ENCODE data around the gene LOX.

LOX gene

GRCh38 chr5:122078116-122079110 lies at the start of gene LOX:
Gene LOX, minus strand, starts transcription at chr5:122078259. Its CDS starts 274 bp downstream, at chr5:122077985.
- peak; percentile 56 for DNase-seq

GRCh38 chr5:122126756-122127321 lies 48.8 kb upstream of the LOX start:
- no peak for DNase-seq

- no peak for DNase-seq
These were observed 48.2 kb upstream of the LOX start for GRCh38 chr5:122126177-122126755.

GRCh38 chr5:122124766-122125165 lies 46.7 kb upstream of the LOX start:
- DNase-seq: no peak

- no peak for DNase-seq
These were observed 43.7 kb upstream of the LOX start for GRCh38 chr5:122121479-122122465.

GRCh38 chr5:122120957-122121356 lies 42.9 kb upstream of the LOX start:
- no peak for DNase-seq

- DNase-seq: no peak
These were observed 42.4 kb upstream of the LOX start for GRCh38 chr5:122120493-122120892.

GRCh38 chr5:122119205-122119604 lies 41.1 kb upstream of the LOX start:
- DNase-seq: no peak

DNA sequence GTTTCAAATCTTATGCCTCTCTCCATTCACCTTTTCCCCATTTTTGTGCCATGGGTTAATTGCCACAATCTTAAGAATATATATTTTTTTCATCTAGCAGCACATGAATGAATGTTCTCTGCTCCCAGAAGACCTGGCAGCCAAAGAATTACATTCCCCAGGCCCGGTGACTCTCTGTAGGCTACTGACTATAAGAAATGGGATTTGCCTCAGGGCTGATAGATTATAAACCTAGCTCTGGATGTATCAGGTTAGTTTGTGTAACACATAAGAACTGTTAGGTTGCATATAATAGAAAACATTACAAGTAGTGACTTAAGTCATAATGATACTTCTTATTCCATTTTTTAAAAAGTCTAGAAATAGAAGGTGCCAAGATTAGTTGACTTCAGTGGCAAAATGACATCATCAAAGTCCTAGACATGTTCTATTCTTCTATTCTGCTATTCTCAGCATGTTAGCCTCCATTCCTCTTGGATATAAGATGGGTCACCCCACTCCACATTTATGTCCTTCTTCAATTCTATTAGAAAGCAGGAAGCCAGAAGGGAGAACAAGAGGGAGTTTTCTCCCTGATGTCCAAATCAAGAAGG lies 40.4 kb upstream of the LOX start:
- DNase-seq: no peak

- DNase-seq: no peak
These were observed 36.4 kb upstream of the LOX start for GRCh38 chr5:122114501-122114900.

DNA sequence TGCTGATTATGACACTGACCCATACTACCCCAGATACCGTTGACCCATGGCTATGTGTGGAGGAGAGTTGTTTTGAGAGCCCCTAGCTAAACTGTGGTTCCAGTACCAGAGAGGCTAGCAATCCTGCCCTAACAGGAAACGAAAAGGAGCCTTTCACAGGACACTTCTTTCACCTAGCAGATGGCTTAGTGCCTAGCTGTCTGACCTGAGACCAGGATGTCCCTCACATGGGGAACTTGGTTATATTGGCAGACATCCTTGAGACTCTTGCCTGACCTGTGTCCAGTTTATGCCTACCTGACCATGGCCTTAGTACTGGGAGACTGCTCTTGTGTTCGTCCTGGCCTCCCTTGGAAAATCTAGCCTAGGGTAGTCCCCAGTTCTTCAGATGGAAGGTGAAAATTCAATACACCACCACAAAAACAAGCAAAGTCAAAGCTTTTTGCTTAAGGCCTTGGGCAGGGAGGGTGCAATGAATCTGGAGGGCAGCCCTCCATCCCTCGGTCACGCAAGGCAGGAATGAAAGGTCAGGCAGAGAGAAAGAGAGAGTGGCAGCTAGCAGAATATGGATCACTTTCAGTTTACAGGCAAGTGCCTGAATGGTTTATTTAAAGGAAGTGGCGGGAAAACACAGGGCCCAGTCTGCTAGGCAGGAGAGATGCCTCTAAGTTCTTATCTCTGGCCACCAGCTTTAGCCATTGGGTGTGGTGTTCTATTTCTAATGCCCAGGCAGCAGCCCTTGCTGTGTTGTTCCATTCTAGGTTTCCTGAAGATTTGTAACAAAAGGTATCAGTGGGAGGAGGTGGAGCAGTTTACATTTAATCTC lies 34.9 kb upstream of the LOX start:
- DNase-seq: no peak

DNA sequence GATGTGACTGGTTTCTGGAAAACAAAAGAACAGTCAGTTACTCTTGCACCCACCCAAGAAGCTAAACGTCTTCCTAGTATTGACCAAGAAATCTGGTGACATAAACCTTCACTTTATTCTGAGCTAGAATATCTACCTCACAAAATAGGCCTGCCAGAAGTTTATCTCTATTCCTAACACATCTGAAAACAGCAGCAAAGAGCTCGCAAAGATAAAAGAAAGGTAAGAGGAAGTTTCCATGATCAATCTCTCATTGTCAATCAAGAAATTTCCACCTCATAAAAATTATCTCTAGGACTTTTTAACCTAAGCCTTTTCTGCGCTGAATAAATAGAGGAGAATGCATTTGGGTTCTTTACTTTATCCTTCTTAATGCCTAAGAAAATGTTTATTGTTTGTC lies 34.0 kb upstream of the LOX start:
- no peak for DNase-seq

DNA sequence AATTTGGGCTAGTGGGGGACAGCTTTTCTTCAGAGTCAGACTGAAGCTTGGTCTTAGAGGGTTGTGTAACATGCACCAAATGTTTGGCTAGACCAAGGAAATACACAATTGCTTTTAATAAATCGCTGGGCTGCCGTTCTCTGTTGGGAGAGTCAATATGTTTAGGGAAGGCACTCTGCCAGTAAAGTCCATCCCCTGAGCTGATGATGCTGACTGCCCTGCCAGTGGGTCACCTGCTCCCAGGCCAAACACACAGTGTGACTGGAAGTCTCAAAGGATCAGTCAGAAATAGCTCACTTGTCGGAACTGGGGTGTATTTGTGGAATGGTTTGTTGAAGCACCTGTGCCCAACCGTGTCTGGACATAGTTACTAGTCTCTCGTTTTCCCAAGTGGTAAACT lies 33.4 kb upstream of the LOX start:
- no peak for DNase-seq

DNA sequence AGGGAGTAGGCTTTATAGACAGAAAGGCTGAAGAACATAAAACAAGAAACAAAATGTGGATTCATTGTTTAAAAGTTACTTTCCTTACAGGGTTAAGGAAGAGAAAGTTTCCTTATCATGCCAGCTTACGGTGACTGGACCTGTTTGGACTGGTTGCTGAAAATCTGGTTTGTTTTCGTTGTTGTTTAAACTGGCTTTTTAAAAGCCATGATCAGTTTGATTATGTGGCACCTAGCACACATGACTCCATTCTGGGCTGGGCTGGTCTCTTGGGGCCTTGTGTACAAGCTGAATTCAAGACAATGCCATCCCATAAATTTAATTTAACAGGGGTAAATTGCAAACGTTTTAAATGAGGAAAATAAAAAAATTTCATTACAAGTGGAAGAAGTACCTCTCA lies 32.9 kb upstream of the LOX start:
- DNase-seq: no peak

- no peak for DNase-seq
These were observed 29.0 kb upstream of the LOX start for GRCh38 chr5:122107016-122107415.

- no peak for DNase-seq
These were observed 27.9 kb upstream of the LOX start for GRCh38 chr5:122105909-122106308.

DNA sequence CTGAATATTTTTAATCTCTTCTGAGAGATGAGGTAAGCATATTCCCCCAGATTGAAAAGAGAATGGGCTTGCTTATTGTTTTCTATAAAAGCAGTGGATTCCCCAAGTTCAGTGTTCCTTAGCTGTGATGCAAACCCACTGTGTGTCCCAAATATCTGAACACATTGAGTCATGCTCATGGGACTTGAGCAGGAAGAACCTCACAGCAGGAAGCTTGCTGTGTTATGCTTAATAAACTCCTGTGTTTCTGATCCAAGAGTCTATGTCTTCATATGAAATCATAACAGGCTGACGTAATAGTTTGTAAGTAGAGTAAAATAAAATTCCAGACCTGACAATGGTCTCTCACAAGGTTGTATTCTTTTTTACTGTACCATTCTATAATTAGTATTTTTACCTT lies 24.8 kb upstream of the LOX start:
- no peak for DNase-seq

GRCh38 chr5:122101636-122102285 lies 23.7 kb upstream of the LOX start:
- no peak for DNase-seq

- peak; percentile 9 for DNase-seq
These were observed 21.2 kb upstream of the LOX start for GRCh38 chr5:122099060-122099790.

DNA sequence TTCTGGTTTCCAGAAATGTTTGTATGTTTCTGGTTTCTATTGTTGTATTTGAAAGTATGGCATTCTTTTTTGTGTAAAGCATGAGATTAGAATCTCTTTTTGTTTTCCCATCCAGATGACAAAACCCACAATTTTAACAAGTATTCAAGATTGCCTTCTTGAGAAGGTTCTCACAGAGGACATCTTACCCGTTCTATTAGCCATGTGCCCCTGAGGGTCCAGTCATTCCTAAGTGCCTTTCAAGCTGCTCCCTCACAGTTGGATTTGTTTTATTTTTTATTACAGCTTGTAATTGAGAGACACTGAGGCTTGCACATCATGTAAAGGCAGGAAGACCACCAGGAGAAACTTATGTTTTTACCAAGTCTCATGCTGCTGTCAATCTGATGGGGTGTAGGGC lies 19.3 kb upstream of the LOX start:
- DNase-seq: no peak
